ENCODE measurements around the gene VPS35L. TPM values are rescaled to one million over a fixed set of nuclear protein-coding genes. Genes with fewer than 3 reads are reported as not detected.

Gene VPS35L
- total RNA-seq, 2 donors from 2014 or later = 58.8 to 74.0 TPM

DNA sequence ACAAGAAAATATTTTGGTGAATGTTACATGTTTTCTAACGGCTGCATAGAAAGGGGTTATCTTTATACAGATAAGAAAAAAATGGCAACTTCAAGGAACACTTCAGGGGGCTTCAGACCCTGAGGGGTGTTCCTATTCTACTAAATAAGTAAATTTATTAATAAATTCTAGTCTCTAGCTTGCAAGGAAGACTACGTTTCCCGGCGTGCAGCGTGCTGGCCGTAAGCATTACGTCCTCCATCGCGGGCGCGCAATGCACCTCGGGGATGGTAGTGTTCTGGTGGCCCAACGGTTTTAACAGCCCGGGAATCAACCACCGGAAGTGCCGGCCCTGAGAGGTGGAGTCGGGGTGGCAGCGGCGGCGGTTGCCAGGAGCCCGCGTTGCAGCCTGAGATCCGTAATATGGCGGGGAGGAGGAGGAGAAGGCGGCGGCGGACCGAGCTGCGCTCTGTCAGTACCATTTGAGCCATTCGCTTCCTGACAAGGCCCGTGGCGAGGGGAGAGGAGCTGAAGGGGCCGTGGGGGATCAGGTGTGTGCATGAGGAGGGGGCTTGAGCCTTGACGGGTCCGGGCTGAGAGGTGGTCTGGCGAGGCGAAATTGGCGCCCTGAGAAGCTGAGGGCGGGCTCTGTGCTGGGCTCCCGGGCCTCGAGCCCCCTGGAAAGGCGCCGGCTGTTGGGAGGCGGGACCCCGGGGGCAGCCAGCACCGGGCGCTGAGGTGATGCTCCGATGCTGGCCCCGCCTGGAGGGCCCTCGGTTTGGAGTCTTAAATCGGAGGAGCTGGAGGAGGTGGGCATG, 31.7 kb upstream of the VPS35L start, which contains the start of gene CCP110:
TSS of gene CCP110 (plus strand) at position 384 of the 797 bp plus-strand sequence. CDS start 3,940 bp downstream, outside the sequence.
- Histone ChIP-seq H3K4me1 (replicated peaks) (peaks cover 5% of the 10 kb centered on the region), H3K27ac (peak within 1 kb of the TSS; percentile 68 to 90), H3K36me3 (no peaks in the 10 kb centered on the region), H3K9me3 (no peaks in the 10 kb centered on the region), H3K27me3 (replicated peaks; ENCODE audit: insufficient read depth) (no peaks in the 10 kb centered on the region), H3K4me3 (peak within 1 kb of the TSS; percentile 67 to 84)
- TF ChIP-seq, protein P1, sequence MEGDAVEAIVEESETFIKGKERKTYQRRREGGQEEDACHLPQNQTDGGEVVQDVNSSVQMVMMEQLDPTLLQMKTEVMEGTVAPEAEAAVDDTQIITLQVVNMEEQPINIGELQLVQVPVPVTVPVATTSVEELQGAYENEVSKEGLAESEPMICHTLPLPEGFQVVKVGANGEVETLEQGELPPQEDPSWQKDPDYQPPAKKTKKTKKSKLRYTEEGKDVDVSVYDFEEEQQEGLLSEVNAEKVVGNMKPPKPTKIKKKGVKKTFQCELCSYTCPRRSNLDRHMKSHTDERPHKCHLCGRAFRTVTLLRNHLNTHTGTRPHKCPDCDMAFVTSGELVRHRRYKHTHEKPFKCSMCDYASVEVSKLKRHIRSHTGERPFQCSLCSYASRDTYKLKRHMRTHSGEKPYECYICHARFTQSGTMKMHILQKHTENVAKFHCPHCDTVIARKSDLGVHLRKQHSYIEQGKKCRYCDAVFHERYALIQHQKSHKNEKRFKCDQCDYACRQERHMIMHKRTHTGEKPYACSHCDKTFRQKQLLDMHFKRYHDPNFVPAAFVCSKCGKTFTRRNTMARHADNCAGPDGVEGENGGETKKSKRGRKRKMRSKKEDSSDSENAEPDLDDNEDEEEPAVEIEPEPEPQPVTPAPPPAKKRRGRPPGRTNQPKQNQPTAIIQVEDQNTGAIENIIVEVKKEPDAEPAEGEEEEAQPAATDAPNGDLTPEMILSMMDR (IDR thresholded peaks at IDR 0.05) = peak in 1 of 4 experiments; percentile 18
- TF ChIP-seq POLR2AphosphoS5 (IDR thresholded peaks at IDR 0.05) (peak; percentile 98), POLR2A (IDR thresholded peaks at IDR 0.05) (peak; percentile 85)
- under 1% methylated on average over 39 of the region's 51 CpGs for WGBS
- intact Hi-C loops (cut with DNase I) = loop anchor here (2.0 to 5.0 kb wide), 2 partner anchors 31 to 456 kb away; partner anchors contain the start of genes COQ7 and VPS35L
- peak; percentile 98 for DNase-seq (ENCODE audit: low spot score)

DNA sequence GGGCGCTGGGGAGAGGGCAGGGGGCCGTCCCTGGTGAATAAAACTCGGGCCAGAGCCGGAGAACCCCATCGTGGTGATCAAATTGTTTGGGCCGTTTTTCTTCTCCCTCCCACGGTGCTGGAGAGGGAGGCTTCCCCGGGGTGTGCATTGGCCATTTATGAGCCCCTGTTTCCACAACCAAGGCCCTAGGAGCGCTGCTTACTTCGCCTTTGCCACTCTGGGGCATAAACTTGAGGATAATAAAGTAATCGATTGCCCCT, 31.2 kb upstream of the VPS35L start:
- Histone ChIP-seq H3K9me3 (no peaks in the 10 kb centered on the region), H3K27me3 (replicated peaks; ENCODE audit: insufficient read depth) (no peaks in the 10 kb centered on the region), H3K4me3 (peak overlapping the region; percentile 67 to 84), H3K27ac (peak overlapping the region; percentile 59 to 68), H3K36me3 (no peaks in the 10 kb centered on the region), H3K4me1 (replicated peaks) (peaks cover 5% of the 10 kb centered on the region)
- intact Hi-C loops (cut with DNase I) = loop anchor here (2.0 to 5.0 kb wide), 2 partner anchors 31 to 457 kb away; partner anchors contain the start of genes COQ7 and VPS35L
- WGBS = 1% methylated on average over 11 of the region's 11 CpGs
- no peak for DNase-seq (ENCODE audit: low spot score)
- TF ChIP-seq, protein P1 (IDR thresholded peaks at IDR 0.05) = no peak
- TF ChIP-seq POLR2A (IDR thresholded peaks at IDR 0.05) = no peak
- TF ChIP-seq POLR2AphosphoS5 (IDR thresholded peaks at IDR 0.05) = no peak

DNA sequence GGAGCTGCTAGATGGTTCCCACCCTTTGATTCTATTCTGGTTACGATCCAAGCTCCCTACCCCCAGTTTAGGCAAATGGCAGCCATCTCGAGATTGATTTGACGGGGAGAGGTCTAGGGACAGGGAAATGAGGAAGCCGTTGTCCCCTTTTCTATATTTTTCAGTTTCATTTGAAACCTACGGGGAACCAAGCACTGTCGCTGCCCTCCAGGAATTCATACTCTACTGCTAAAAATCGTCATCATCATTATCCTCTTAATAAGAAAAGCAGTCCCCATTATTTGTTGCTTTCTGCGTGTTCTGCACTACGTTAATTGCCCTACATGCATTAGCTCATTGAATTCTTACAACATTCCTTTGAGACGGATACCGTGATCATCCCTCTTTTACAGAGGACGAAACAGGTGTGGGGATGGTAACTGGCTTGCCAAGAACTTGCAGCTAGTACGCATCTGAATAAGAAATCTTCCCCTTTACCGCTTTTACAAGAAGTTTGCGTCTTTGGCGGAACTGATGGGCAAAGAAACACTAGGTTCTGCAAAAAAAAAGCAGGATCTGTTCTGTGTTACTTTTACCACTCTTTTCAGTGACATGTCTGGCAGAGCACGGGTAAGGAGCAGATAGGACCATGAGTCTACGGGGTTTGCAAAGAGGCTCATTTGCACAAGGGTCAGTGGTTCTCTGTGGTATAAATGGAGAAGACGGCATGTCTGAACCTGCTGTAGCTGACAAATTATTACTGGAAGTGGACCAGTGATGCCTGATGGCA, 30.7 kb upstream of the VPS35L start:
- peak overlapping the region; percentile 67 to 84 for H3K4me3 ChIP-seq
- TF ChIP-seq, protein P1 (IDR thresholded peaks at IDR 0.05) = no peak
- TF ChIP-seq POLR2A (IDR thresholded peaks at IDR 0.05) (no peak), POLR2AphosphoS5 (IDR thresholded peaks at IDR 0.05) (no peak)
- no peak for DNase-seq (ENCODE audit: low spot score)
- no peaks in the 10 kb centered on the region for H3K36me3 ChIP-seq
- no peaks in the 10 kb centered on the region for H3K9me3 ChIP-seq
- H3K4me1 ChIP-seq (replicated peaks) = peaks cover 5% of the 10 kb centered on the region
- H3K27me3 ChIP-seq (replicated peaks; ENCODE audit: insufficient read depth) = no peaks in the 10 kb centered on the region
- WGBS = 4% methylated on average over 19 of the region's 19 CpGs
- intact Hi-C loops (cut with DNase I) = loop anchor here (2.0 to 5.0 kb wide), 2 partner anchors 30 to 457 kb away; partner anchors contain the start of genes COQ7 and VPS35L
- H3K27ac ChIP-seq = peak overlapping the region; percentile 59 to 68

DNA sequence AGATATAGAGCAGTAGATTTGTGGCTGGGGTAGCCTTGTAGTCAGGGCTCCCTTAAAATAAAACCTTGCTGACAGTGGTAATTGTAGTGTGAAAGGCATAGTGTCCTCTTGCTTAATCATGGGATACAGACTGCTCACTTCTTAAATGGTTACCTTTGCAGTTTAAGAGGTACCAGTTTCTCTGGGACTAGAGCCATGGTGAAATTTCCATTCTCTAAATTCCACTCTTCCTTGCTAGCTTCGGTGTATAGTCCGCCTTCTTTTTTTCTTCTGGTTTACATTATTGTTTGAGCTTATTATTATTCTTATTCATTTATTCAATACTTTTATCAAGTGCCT, 30.1 kb upstream of the VPS35L start:
- H3K4me3 ChIP-seq = peak overlapping the region in 1 of 2 donors; percentile 67

More for the DNA sequence above, 30.1 kb upstream of the VPS35L start:
- no peaks in the 10 kb centered on the region for H3K9me3 ChIP-seq
- intact Hi-C loops (cut with DNase I) = loop anchor here (2.0 kb wide), 1 partner anchor 29 kb away; the partner anchor contains the start of gene VPS35L
- H3K4me1 ChIP-seq (replicated peaks) = peaks cover 5% of the 10 kb centered on the region
- WGBS = 57% methylated on average over 2 of the region's 2 CpGs
- TF ChIP-seq POLR2A (IDR thresholded peaks at IDR 0.05) = no peak
- no peak for TF ChIP-seq POLR2AphosphoS5 (IDR thresholded peaks at IDR 0.05)
- TF ChIP-seq, protein P1 (IDR thresholded peaks at IDR 0.05) = no peak
- DNase-seq (ENCODE audit: low spot score) = no peak
- H3K27ac ChIP-seq = no peak overlapping the region
- no peaks in the 10 kb centered on the region for H3K36me3 ChIP-seq
- no peaks in the 10 kb centered on the region for H3K27me3 ChIP-seq (replicated peaks; ENCODE audit: insufficient read depth)

All from prostate gland (tissue), 2 donors.